HG03439 (cell line): ENCODE measurements around the gene CDHR1.
A peak's percentile ranks its signal among the peaks of the same experiment; 100 is the strongest.

ENCODE experiments used
- ATAC-seq: cut with Tn5 transposase; IDR thresholded peaks from one replicate; pipeline ENCODE4 v1.9.1; 2021; ENCODE audit warnings: mild to moderate bottlenecking, moderate library complexity; ENCODE audit not compliant: unreplicated experiment

Gene CDHR1

GRCh38 chr10:84257343-84258020 is 63.1 kb downstream of the CDHR1 start:
- ATAC-seq = no peak

GRCh38 chr10:84258034-84258695 is 63.8 kb downstream of the CDHR1 start:
- no peak for ATAC-seq

DNA sequence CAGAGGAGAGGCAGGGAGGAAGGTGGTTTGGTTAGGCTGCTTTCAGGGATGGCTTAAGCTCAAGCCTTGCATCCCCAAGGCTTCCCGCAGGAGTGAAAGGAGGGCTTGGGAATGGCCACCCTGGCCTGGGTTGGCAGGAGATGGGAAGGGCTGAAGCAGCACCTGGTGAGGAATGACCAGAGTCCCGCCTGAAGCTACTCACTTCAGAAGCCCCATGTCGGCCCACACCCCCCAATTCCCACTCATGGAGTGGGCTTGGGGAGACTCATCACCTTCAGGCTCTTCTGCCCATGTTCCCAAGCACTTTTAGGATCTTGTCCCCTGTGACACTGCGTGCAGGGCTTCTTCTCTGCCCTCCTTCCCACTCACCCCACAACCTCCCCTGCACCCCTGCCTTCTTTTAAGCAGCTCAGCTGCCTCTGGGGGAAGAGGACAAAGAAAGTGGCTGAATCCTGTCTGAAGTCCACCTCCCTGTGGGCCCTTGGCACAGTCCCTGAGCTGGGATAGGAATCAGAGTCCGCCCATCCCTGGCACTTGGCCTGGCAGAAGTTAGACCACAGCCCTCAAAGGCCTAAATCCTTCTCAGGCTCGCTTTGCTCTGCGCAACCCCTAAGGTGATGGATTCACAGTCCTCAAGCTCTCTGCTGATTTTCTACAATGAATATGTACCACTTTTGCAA is 67.0 kb downstream of the CDHR1 start:
- ATAC-seq = no peak

DNA sequence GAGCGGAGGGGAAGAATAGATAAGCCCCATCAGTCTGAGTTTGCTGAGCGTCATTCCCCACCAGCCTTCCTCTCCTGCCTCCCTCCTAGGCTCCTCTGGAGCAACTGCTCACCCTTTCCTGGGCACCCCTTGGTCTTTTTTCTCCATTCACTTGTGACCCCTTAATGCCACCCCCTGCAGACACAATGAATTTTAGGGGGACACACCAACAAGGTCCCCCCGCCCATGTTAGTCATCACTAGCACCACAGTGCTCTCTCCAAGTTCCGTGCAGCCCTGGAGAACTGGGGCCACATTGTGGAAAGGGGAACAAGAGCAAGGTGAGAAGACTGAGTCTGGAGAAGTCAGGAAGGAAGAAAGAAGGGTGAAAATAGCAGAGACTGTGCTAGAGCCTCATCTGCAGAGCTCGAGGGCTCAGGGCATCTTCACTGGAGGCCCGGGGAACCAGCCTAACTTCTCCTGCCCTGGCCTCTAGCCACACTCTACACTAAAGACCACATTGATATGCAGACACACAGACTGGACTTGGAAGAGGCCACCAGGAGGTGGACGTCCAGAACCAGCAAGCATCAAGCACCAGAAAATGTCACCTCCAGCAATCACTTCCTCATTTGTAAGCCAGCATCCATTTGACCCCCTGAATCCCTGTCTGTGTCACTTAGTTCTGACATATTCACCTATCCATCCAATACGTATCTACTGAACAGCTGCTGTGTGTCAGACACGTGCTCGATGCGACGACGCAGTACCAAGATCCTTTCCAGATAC is 68.0 kb downstream of the CDHR1 start:
- ATAC-seq = no peak

DNA sequence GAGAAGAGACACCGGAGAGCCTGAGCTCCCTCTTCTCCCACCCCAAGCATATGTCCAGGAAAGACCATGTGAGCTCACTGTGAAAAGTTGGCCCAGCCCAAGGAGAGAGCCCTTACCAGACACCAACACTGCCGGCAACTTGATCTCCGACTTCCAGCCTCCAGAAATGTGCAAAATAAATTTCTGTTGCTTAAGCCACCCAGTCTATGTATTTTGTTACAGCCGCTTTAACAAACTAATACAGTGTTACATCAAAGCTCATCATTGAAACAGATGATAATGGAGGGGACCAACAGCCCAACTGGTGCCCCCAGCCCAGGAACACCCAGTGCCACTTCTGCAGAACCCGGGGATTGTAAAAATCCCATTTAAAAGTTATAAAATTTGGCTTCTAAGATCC is 69.4 kb downstream of the CDHR1 start:
- ATAC-seq = no peak

DNA sequence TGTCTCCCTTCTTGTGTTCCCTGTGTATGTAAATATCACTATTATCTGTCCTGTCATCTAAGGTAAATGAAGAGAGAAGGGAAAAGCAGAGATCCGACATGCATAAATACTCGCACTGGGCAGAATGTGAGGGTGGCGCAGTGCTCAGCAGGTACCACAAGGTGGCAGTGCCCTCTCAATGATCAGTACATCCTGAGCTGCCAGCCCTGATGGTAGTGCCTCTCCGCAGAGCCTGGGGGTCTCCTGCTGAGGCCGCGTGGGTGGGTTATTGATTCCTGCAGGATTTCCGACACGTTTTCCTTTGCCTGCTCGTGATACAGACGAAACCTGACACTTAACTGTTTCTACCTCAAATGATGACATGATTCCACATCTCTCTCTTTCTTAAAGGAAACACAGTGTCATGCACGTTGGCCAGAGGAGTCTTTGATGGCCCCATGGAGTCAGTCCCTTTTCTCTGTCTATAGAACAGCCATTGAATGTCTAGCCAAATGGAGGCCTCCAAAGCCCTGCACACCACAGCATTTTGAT is 70.3 kb downstream of the CDHR1 start:
- peak; percentile 80 for ATAC-seq

GRCh38 chr10:84265418-84265817 is 71.1 kb downstream of the CDHR1 start:
- no peak for ATAC-seq

DNA sequence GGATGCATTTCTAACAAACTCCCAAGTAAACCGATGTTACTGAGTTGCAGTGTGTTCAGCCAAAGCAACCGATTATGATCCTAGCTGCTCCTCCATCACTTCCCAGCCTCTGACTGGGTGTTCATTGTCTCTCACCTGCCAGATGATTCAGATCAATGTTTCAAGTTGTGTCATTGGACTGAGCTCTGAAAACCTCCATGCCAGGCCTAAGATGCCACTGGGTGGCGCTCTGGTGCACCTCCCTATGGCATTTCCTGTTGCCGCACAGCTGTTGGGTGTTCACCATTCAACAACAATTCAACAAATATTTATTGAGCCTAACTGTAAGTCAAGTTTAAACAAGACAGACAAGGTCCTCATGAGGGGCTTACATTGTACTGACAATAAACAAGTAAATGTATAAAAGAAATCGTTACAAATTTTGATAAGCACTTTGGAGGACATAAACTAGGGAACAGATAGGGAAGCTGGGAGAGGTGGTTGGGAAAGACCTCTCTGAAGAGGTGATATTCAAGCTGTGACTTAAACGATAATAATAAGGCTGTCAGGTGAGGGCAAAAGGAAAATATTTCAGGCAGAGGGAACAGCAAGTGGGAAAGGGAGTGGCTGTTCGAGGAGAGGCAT is 73.3 kb downstream of the CDHR1 start:
- peak; percentile 58 for ATAC-seq

DNA sequence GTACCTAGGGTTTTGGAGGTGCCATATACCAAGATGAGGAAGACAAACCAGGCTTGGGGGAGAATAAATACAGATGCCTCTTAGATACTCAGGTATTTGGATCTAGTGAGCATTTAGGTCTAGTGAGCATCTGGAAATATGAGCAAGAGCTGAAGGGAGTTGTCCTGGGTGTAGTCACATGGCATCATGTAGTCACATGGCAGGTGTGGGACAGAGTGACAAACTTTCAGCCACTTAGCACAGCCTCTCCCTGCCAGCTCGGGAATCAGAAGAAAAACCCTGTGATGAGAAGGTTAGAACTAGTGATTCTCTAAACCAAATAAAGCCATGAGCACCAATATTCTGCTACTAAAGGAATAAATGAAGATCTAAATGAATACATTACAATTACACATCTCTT is 74.8 kb downstream of the CDHR1 start:
- no peak for ATAC-seq
